DOHH2 (cell line): ENCODE data around the gene LMO7.

Experiments
- CTCF ChIP-seq: fragments of 200-600 bp; sonication (generic); IDR thresholded peaks from one replicate; pipeline ENCODE4 v1.5.1; 2014; ENCODE audit warnings: antibody characterized with exemption, mild to moderate bottlenecking, low read depth, low read length; ENCODE audit not compliant: poor library complexity, severe bottlenecking
- EZH2phosphoT487 ChIP-seq: fragments of 200-600 bp; sonication (generic); IDR thresholded peaks from 2 replicates; pipeline ENCODE4 v1.6.1; 2017; ENCODE audit warnings: borderline replicate concordance, mild to moderate bottlenecking, antibody characterized with exemption, low read length, moderate library complexity, mixed read lengths

DNA sequence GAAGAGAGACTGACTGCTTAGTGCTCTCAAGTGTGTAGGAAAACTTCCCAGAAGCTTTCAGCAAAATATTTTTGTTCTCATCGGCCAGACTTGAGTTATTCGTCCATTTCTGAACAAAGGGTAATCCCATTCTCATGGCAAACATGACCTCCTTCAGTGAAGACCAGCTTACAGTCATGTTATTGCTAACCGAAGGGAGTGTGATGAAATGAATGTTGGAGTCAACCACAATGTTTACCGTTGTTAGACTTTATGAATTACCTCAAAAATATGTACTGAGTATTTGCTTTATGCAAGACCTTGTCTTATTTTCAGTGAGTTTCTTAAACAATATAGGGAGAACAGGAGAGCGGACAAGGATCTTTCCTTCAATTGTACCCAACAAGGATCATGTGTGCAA lies 228.6 kb downstream of the LMO7 start:
- TF ChIP-seq CTCF (no peak), EZH2phosphoT487 (no peak)
